ENCODE measurements around the gene ZNF124. TPM values are rescaled to one million over a fixed set of nuclear protein-coding genes. Genes with fewer than 3 reads are reported as not detected.

ZNF124 gene
- total and polyA plus RNA-seq, 2 experiments from 2014 or later: 23.2 to 43.9 TPM

GRCh38 chr1:247185667-247186066, 13.8 kb upstream of the ZNF124 start:
- H2AFZ ChIP-seq: no peak overlapping the region
- H3F3A ChIP-seq (replicated peaks; ENCODE audit: low read depth): no peaks in the 10 kb centered on the region
- H3K4me1 ChIP-seq (ENCODE audit: insufficient read depth): no peaks in the 10 kb centered on the region
- no peaks in the 10 kb centered on the region for H4K20me1 ChIP-seq (replicated peaks; ENCODE audit: insufficient read depth)
- no peaks in the 10 kb centered on the region for H3K4me1 Mint-ChIP-seq
- peaks cover 3% of the 10 kb centered on the region for H3K27me3 Mint-ChIP-seq (ENCODE audit: insufficient read depth, low read depth, poor library complexity)
- H3K4me3 Mint-ChIP-seq: no peak overlapping the region
- H3K4me2 ChIP-seq: no peak overlapping the region
- DNase-seq (ENCODE audit: low spot score) (no peak), ATAC-seq (no peak)
- no peak overlapping the region for H3K27ac ChIP-seq (ENCODE audit: low read depth)
- no peaks in the 10 kb centered on the region for H3K79me2 ChIP-seq (replicated peaks; ENCODE audit: insufficient read depth)
- peaks cover 25% of the 10 kb centered on the region for H3K36me3 ChIP-seq (ENCODE audit: insufficient read depth)
- H3K9me3 Mint-ChIP-seq: peaks cover 45% of the 10 kb centered on the region
- H3K27ac Mint-ChIP-seq: no peak overlapping the region
- no peaks in the 10 kb centered on the region for H3K9me2 ChIP-seq (ENCODE audit: insufficient read depth)
- no peak for TF ChIP-seq REST (IDR thresholded peaks at IDR 0.05; ENCODE audit: unreplicated experiment)
- TF ChIP-seq, protein P1, sequence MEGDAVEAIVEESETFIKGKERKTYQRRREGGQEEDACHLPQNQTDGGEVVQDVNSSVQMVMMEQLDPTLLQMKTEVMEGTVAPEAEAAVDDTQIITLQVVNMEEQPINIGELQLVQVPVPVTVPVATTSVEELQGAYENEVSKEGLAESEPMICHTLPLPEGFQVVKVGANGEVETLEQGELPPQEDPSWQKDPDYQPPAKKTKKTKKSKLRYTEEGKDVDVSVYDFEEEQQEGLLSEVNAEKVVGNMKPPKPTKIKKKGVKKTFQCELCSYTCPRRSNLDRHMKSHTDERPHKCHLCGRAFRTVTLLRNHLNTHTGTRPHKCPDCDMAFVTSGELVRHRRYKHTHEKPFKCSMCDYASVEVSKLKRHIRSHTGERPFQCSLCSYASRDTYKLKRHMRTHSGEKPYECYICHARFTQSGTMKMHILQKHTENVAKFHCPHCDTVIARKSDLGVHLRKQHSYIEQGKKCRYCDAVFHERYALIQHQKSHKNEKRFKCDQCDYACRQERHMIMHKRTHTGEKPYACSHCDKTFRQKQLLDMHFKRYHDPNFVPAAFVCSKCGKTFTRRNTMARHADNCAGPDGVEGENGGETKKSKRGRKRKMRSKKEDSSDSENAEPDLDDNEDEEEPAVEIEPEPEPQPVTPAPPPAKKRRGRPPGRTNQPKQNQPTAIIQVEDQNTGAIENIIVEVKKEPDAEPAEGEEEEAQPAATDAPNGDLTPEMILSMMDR (conservative IDR thresholded peaks at IDR 0.05; ENCODE audit: low read depth in 2 of 2): no peak
- TF ChIP-seq STAT1 (IDR thresholded peaks at IDR 0.05; ENCODE audit: unreplicated experiment): no peak
- no peak for TF ChIP-seq ETS1 (IDR thresholded peaks at IDR 0.05)
- TF ChIP-seq ZNF114 (CRISPR knock-in tag; IDR thresholded peaks at IDR 0.05): no peak
- no peak for TF ChIP-seq ZNF331 (CRISPR knock-in tag; IDR thresholded peaks at IDR 0.05; ENCODE audit: low read depth)
- no peaks in the 10 kb centered on the region for H3K27me3 ChIP-seq (ENCODE audit: insufficient read depth)
- H3K4me3 ChIP-seq: no peak overlapping the region
- peaks cover 47% of the 10 kb centered on the region for H3K36me3 Mint-ChIP-seq (ENCODE audit: low read depth)

- Histone ChIP-seq H3K27ac (ENCODE audit: low read depth) (no peak overlapping the region), H2AFZ (no peak overlapping the region), H3K79me2 (replicated peaks; ENCODE audit: insufficient read depth) (no peaks in the 10 kb centered on the region), H3F3A (replicated peaks; ENCODE audit: low read depth) (no peaks in the 10 kb centered on the region), H3K27me3 (ENCODE audit: insufficient read depth) (no peaks in the 10 kb centered on the region), H3K36me3 (ENCODE audit: insufficient read depth) (peaks cover 11% of the 10 kb centered on the region; the same call in 1 of the 2 replicates), H3K9me2 (ENCODE audit: insufficient read depth) (0 out of 2 replicates have a peak, but pooled peaks cover 2% of the 10 kb centered on the region), H3K4me1 (ENCODE audit: insufficient read depth) (no peaks in the 10 kb centered on the region), H3K4me3 (no peak overlapping the region), H4K20me1 (replicated peaks; ENCODE audit: insufficient read depth) (no peaks in the 10 kb centered on the region), H3K4me2 (no peak overlapping the region)
- Mint-ChIP-seq H3K4me3 (no peak overlapping the region), H3K36me3 (ENCODE audit: low read depth) (peaks cover 33% of the 10 kb centered on the region), H3K4me1 (no peaks in the 10 kb centered on the region), H3K27me3 (ENCODE audit: insufficient read depth, low read depth, poor library complexity) (peaks cover 3% of the 10 kb centered on the region), H3K27ac (no peak overlapping the region), H3K9me3 (peaks cover 31% of the 10 kb centered on the region)
- DNase-seq (ENCODE audit: low spot score) (no peak), ATAC-seq (no peak)
- TF ChIP-seq, protein P1 (conservative IDR thresholded peaks at IDR 0.05; ENCODE audit: low read depth in 2 of 2): no peak
- TF ChIP-seq JUNB (IDR thresholded peaks at IDR 0.05; ENCODE audit: unreplicated experiment): no peak
- TF ChIP-seq CREB1 (CRISPR knock-in tag; IDR thresholded peaks at IDR 0.05; ENCODE audit: low read depth): no peak
Observed at GRCh38 chr1:247184254-247184653, 12.4 kb upstream of the ZNF124 start.

Data from GM23338 (cell line).